ENCODE measurements around the gene IL22RA2.

IL22RA2 gene

GRCh38 chr6:137201006-137201405 lies 27.6 kb upstream of the IL22RA2 start:
- Histone ChIP-seq H3K36me3 (ENCODE audit: control insufficient read depth in 5 of 5, insufficient read depth in 5 of 5, low read length in 5 of 5) (peaks cover 55 to 75% (median 75%) of the 10 kb centered on the region in 5 donors), H3K9ac (ENCODE audit: low read length in 5 of 5) (no peak overlapping the region), H3K27me3 (ENCODE audit: control insufficient read depth in 5 of 5, insufficient read depth in 4 of 5, low read length in 5 of 5) (no peaks in the 10 kb centered on the region), H3K9me3 (ENCODE audit: control insufficient read depth in 5 of 5, low read length in 5 of 5) (no peaks in the 10 kb centered on the region), H3K27ac (ENCODE audit: low read depth, low read length) (peak overlapping the region; percentile 11), H3K4me3 (ENCODE audit: low read depth in 1 of 5, low read length in 5 of 5) (no peak overlapping the region), H3K4me1 (ENCODE audit: control insufficient read depth in 5 of 5, insufficient read depth in 5 of 5, low read length in 5 of 5) (peaks cover 0 to 7% (median 0%) of the 10 kb centered on the region in 5 donors)

GRCh38 chr6:137200288-137200687 lies 26.8 kb upstream of the IL22RA2 start:
- Histone ChIP-seq H3K36me3 (ENCODE audit: control insufficient read depth in 5 of 5, insufficient read depth in 5 of 5, low read length in 5 of 5) (peaks cover 49 to 69% (median 68%) of the 10 kb centered on the region in 5 donors), H3K9me3 (ENCODE audit: control insufficient read depth in 5 of 5, low read length in 5 of 5) (no peaks in the 10 kb centered on the region), H3K4me3 (ENCODE audit: low read depth in 1 of 5, low read length in 5 of 5) (no peak overlapping the region), H3K4me1 (ENCODE audit: control insufficient read depth in 5 of 5, insufficient read depth in 5 of 5, low read length in 5 of 5) (peaks cover 0 to 7% (median 0%) of the 10 kb centered on the region in 5 donors), H3K27me3 (ENCODE audit: control insufficient read depth in 5 of 5, insufficient read depth in 4 of 5, low read length in 5 of 5) (no peaks in the 10 kb centered on the region), H3K27ac (ENCODE audit: low read depth, low read length) (peak overlapping the region; percentile 4), H3K9ac (ENCODE audit: low read length in 5 of 5) (no peak overlapping the region)

GRCh38 chr6:137197684-137198645 lies 24.5 kb upstream of the IL22RA2 start:
- no peaks in the 10 kb centered on the region for H3K9me3 ChIP-seq (ENCODE audit: control insufficient read depth in 5 of 5, low read length in 5 of 5)
- H3K27ac ChIP-seq (ENCODE audit: low read depth, low read length) = peak overlapping the region; percentile 6
- no peak overlapping the region for H3K4me3 ChIP-seq (ENCODE audit: low read depth in 1 of 5, low read length in 5 of 5)
- no peak overlapping the region for H3K9ac ChIP-seq (ENCODE audit: low read length in 5 of 5)
- no peaks in the 10 kb centered on the region for H3K27me3 ChIP-seq (ENCODE audit: control insufficient read depth in 5 of 5, insufficient read depth in 4 of 5, low read length in 5 of 5)
- H3K36me3 ChIP-seq (ENCODE audit: control insufficient read depth in 5 of 5, insufficient read depth in 5 of 5, low read length in 5 of 5) = peaks cover 28 to 47% (median 44%) of the 10 kb centered on the region in 5 donors
- peaks cover 0 to 7% (median 0%) of the 10 kb centered on the region in 5 donors for H3K4me1 ChIP-seq (ENCODE audit: control insufficient read depth in 5 of 5, insufficient read depth in 5 of 5, low read length in 5 of 5)

GRCh38 chr6:137193256-137194070 lies 20.0 kb upstream of the IL22RA2 start:
- Histone ChIP-seq H3K4me1 (ENCODE audit: control insufficient read depth in 5 of 5, insufficient read depth in 5 of 5, low read length in 5 of 5) (peaks cover 8 to 23% (median 19%) of the 10 kb centered on the region in 5 donors), H3K27ac (ENCODE audit: low read depth, low read length) (no peak overlapping the region), H3K9me3 (ENCODE audit: control insufficient read depth in 5 of 5, low read length in 5 of 5) (peaks cover 0 to 7% (median 0%) of the 10 kb centered on the region in 5 donors), H3K4me3 (ENCODE audit: low read depth in 1 of 5, low read length in 5 of 5) (no peak overlapping the region), H3K27me3 (ENCODE audit: control insufficient read depth in 5 of 5, insufficient read depth in 4 of 5, low read length in 5 of 5) (no peaks in the 10 kb centered on the region), H3K9ac (ENCODE audit: low read length in 5 of 5) (no peak overlapping the region), H3K36me3 (ENCODE audit: control insufficient read depth in 5 of 5, insufficient read depth in 5 of 5, low read length in 5 of 5) (peaks cover 10 to 23% (median 14%) of the 10 kb centered on the region in 5 donors)

GRCh38 chr6:137192821-137193220 lies 19.4 kb upstream of the IL22RA2 start:
- Histone ChIP-seq H3K27me3 (ENCODE audit: control insufficient read depth in 5 of 5, insufficient read depth in 4 of 5, low read length in 5 of 5) (no peaks in the 10 kb centered on the region), H3K36me3 (ENCODE audit: control insufficient read depth in 5 of 5, insufficient read depth in 5 of 5, low read length in 5 of 5) (peaks cover 3 to 17% (median 7%) of the 10 kb centered on the region in 5 donors), H3K4me1 (ENCODE audit: control insufficient read depth in 5 of 5, insufficient read depth in 5 of 5, low read length in 5 of 5) (peaks cover 8 to 23% (median 19%) of the 10 kb centered on the region in 5 donors), H3K9ac (ENCODE audit: low read length in 5 of 5) (no peak overlapping the region), H3K4me3 (ENCODE audit: low read depth in 1 of 5, low read length in 5 of 5) (no peak overlapping the region), H3K9me3 (ENCODE audit: control insufficient read depth in 5 of 5, low read length in 5 of 5) (peaks cover 0 to 7% (median 0%) of the 10 kb centered on the region in 5 donors), H3K27ac (ENCODE audit: low read depth, low read length) (no peak overlapping the region)

GRCh38 chr6:137191670-137192069 lies 18.2 kb upstream of the IL22RA2 start:
- Histone ChIP-seq H3K4me3 (ENCODE audit: low read depth in 1 of 5, low read length in 5 of 5) (peak overlapping the region in 1 of 5 donors; percentile 22), H3K9me3 (ENCODE audit: control insufficient read depth in 5 of 5, low read length in 5 of 5) (peaks cover 0 to 7% (median 3%) of the 10 kb centered on the region in 5 donors), H3K4me1 (ENCODE audit: control insufficient read depth in 5 of 5, insufficient read depth in 5 of 5, low read length in 5 of 5) (peaks cover 8 to 23% (median 19%) of the 10 kb centered on the region in 5 donors), H3K27me3 (ENCODE audit: control insufficient read depth in 5 of 5, insufficient read depth in 4 of 5, low read length in 5 of 5) (no peaks in the 10 kb centered on the region), H3K9ac (ENCODE audit: low read length in 5 of 5) (no peak overlapping the region), H3K36me3 (ENCODE audit: control insufficient read depth in 5 of 5, insufficient read depth in 5 of 5, low read length in 5 of 5) (peaks cover 0 to 5% (median 0%) of the 10 kb centered on the region in 5 donors), H3K27ac (ENCODE audit: low read depth, low read length) (peak overlapping the region; percentile 45)

GRCh38 chr6:137191236-137191635 lies 17.8 kb upstream of the IL22RA2 start:
- H3K27ac ChIP-seq (ENCODE audit: low read depth, low read length) = peak overlapping the region; percentile 45
- H3K27me3 ChIP-seq (ENCODE audit: control insufficient read depth in 5 of 5, insufficient read depth in 4 of 5, low read length in 5 of 5) = no peaks in the 10 kb centered on the region
- H3K4me1 ChIP-seq (ENCODE audit: control insufficient read depth in 5 of 5, insufficient read depth in 5 of 5, low read length in 5 of 5) = peaks cover 8 to 23% (median 19%) of the 10 kb centered on the region in 5 donors
- no peak overlapping the region for H3K9ac ChIP-seq (ENCODE audit: low read length in 5 of 5)
- H3K36me3 ChIP-seq (ENCODE audit: control insufficient read depth in 5 of 5, insufficient read depth in 5 of 5, low read length in 5 of 5) = peaks cover 0 to under 1% (median 0%) of the 10 kb centered on the region in 5 donors
- peaks cover 0 to 7% (median 3%) of the 10 kb centered on the region in 5 donors for H3K9me3 ChIP-seq (ENCODE audit: control insufficient read depth in 5 of 5, low read length in 5 of 5)
- no peak overlapping the region for H3K4me3 ChIP-seq (ENCODE audit: low read depth in 1 of 5, low read length in 5 of 5)

- H3K27ac ChIP-seq (ENCODE audit: low read depth, low read length) = peak overlapping the region; percentile 45
- no peaks in the 10 kb centered on the region for H3K27me3 ChIP-seq (ENCODE audit: control insufficient read depth in 5 of 5, insufficient read depth in 4 of 5, low read length in 5 of 5)
- no peak overlapping the region for H3K9ac ChIP-seq (ENCODE audit: low read length in 5 of 5)
- H3K36me3 ChIP-seq (ENCODE audit: control insufficient read depth in 5 of 5, insufficient read depth in 5 of 5, low read length in 5 of 5) = no peaks in the 10 kb centered on the region
- H3K4me3 ChIP-seq (ENCODE audit: low read depth in 1 of 5, low read length in 5 of 5) = no peak overlapping the region
- H3K4me1 ChIP-seq (ENCODE audit: control insufficient read depth in 5 of 5, insufficient read depth in 5 of 5, low read length in 5 of 5) = peaks cover 8 to 23% (median 19%) of the 10 kb centered on the region in 5 donors
- H3K9me3 ChIP-seq (ENCODE audit: control insufficient read depth in 5 of 5, low read length in 5 of 5) = peaks cover 0 to 11% (median 3%) of the 10 kb centered on the region in 5 donors
Observed at GRCh38 chr6:137190583-137191094, 17.2 kb upstream of the IL22RA2 start.

GRCh38 chr6:137188855-137189254 lies 15.4 kb upstream of the IL22RA2 start:
- no peaks in the 10 kb centered on the region for H3K36me3 ChIP-seq (ENCODE audit: control insufficient read depth in 5 of 5, insufficient read depth in 5 of 5, low read length in 5 of 5)
- no peaks in the 10 kb centered on the region for H3K27me3 ChIP-seq (ENCODE audit: control insufficient read depth in 5 of 5, insufficient read depth in 4 of 5, low read length in 5 of 5)
- no peak overlapping the region for H3K27ac ChIP-seq (ENCODE audit: low read depth, low read length)
- peaks cover 8 to 20% (median 19%) of the 10 kb centered on the region in 5 donors for H3K4me1 ChIP-seq (ENCODE audit: control insufficient read depth in 5 of 5, insufficient read depth in 5 of 5, low read length in 5 of 5)
- no peak overlapping the region for H3K9ac ChIP-seq (ENCODE audit: low read length in 5 of 5)
- H3K4me3 ChIP-seq (ENCODE audit: low read depth in 1 of 5, low read length in 5 of 5) = no peak overlapping the region
- peaks cover 0 to 26% (median 17%) of the 10 kb centered on the region in 5 donors for H3K9me3 ChIP-seq (ENCODE audit: control insufficient read depth in 5 of 5, low read length in 5 of 5)
